ENCODE measurements around the gene SLC25A41.

SLC25A41 gene

GRCh38 chr19:6433663-6434062 is at the start of gene SLC25A41:
Gene SLC25A41, minus strand, starts transcription at chr19:6433763. Its CDS starts 70 bp downstream, at chr19:6433693.
- no peak for DNase-seq

GRCh38 chr19:6483235-6483634 is 49.7 kb upstream of the SLC25A41 start:
- no peak for DNase-seq

- no peak for DNase-seq
Measured at GRCh38 chr19:6482343-6482686, 48.8 kb upstream of the SLC25A41 start.

GRCh38 chr19:6481541-6482342 is 48.2 kb upstream of the SLC25A41 start, which contains the start of gene DENND1C:
Gene DENND1C, minus strand, starts transcription at chr19:6481787. Its CDS starts 92 bp downstream, at chr19:6481695.
- peak; percentile 56 for DNase-seq

GRCh38 chr19:6480848-6481415 is 47.4 kb upstream of the SLC25A41 start:
- no peak for DNase-seq

GRCh38 chr19:6479836-6480398 is 46.4 kb upstream of the SLC25A41 start:
- DNase-seq = no peak

- no peak for DNase-seq
Measured at GRCh38 chr19:6478815-6479214, 45.3 kb upstream of the SLC25A41 start.

- DNase-seq = no peak
Measured at GRCh38 chr19:6476896-6477431, 43.4 kb upstream of the SLC25A41 start.

- DNase-seq = peak; percentile 66
Measured at GRCh38 chr19:6476155-6476895, 42.8 kb upstream of the SLC25A41 start.

GRCh38 chr19:6475321-6476108 is 42.0 kb upstream of the SLC25A41 start:
- DNase-seq = no peak

- no peak for DNase-seq
Measured at GRCh38 chr19:6473647-6474046, 40.1 kb upstream of the SLC25A41 start.

GRCh38 chr19:6472713-6473112 is 39.1 kb upstream of the SLC25A41 start:
- DNase-seq = no peak

- DNase-seq = no peak
Measured at GRCh38 chr19:6471076-6471475, 37.5 kb upstream of the SLC25A41 start.

- DNase-seq = no peak
Measured at GRCh38 chr19:6470173-6470572, 36.6 kb upstream of the SLC25A41 start.

GRCh38 chr19:6467384-6467783 is 33.8 kb upstream of the SLC25A41 start:
- DNase-seq = no peak

- DNase-seq = no peak
Measured at GRCh38 chr19:6466526-6467248, 33.1 kb upstream of the SLC25A41 start.

- DNase-seq = no peak
Measured at GRCh38 chr19:6465663-6466062, 32.1 kb upstream of the SLC25A41 start.

- DNase-seq = no peak
Measured at GRCh38 chr19:6465006-6465405, 31.4 kb upstream of the SLC25A41 start.

GRCh38 chr19:6464070-6464873 is 30.7 kb upstream of the SLC25A41 start, which contains the start of gene CRB3:
Gene CRB3, plus strand, starts transcription at chr19:6464271. Its CDS starts 431 bp downstream, at chr19:6464702.
- DNase-seq = peak; percentile 66

GRCh38 chr19:6460099-6460884 is 26.7 kb upstream of the SLC25A41 start:
- DNase-seq = peak; percentile 97
